ENCODE results near the gene RXRG.
A peak's percentile ranks its signal among the peaks of the same experiment; 100 is the strongest.

The RXRG gene

GRCh38 chr1:165442053-165442452, 2.9 kb downstream of the RXRG start:
- no peak overlapping the region for H3K4me3 ChIP-seq (ENCODE audit: low read depth, low read length)
- no peak for DNase-seq (ENCODE audit: low read depth)
- TF ChIP-seq, protein P1, sequence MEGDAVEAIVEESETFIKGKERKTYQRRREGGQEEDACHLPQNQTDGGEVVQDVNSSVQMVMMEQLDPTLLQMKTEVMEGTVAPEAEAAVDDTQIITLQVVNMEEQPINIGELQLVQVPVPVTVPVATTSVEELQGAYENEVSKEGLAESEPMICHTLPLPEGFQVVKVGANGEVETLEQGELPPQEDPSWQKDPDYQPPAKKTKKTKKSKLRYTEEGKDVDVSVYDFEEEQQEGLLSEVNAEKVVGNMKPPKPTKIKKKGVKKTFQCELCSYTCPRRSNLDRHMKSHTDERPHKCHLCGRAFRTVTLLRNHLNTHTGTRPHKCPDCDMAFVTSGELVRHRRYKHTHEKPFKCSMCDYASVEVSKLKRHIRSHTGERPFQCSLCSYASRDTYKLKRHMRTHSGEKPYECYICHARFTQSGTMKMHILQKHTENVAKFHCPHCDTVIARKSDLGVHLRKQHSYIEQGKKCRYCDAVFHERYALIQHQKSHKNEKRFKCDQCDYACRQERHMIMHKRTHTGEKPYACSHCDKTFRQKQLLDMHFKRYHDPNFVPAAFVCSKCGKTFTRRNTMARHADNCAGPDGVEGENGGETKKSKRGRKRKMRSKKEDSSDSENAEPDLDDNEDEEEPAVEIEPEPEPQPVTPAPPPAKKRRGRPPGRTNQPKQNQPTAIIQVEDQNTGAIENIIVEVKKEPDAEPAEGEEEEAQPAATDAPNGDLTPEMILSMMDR (IDR thresholded peaks at IDR 0.05; ENCODE audit: control insufficient read depth, extremely low read depth, insufficient read depth): no peak

- no peak overlapping the region for H3K4me3 ChIP-seq (ENCODE audit: low read depth, low read length)
- no peak for DNase-seq (ENCODE audit: low read depth)
- TF ChIP-seq, protein P1 (IDR thresholded peaks at IDR 0.05; ENCODE audit: control insufficient read depth, extremely low read depth, insufficient read depth): no peak
These were observed 3.6 kb downstream of the RXRG start for GRCh38 chr1:165441166-165441880.

DNA sequence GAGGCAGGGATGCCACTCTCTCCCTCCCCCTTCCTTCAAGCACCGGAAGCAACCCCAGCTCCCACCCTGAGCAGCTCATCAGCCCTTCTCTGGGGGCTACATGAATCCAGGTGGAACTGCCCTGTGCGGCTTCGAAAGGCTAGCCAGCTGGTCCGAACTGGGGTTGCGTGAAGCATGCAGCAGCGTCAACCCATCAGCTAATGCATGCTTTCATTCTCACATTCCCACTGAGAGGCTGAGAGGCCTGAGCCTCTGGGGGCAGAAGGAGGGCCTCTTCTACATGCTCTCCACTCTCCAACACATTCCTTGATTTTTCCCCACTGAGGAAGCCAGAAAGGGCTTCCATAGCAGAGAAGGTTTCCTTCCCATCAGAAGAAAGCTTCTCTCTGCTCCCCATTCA, 5.6 kb downstream of the RXRG start:
- DNase-seq (ENCODE audit: low read depth): no peak
- TF ChIP-seq, protein P1 (IDR thresholded peaks at IDR 0.05; ENCODE audit: control insufficient read depth, extremely low read depth, insufficient read depth): no peak
- H3K4me3 ChIP-seq (ENCODE audit: low read depth, low read length): no peak overlapping the region

GRCh38 chr1:165436994-165437393, 7.9 kb downstream of the RXRG start:
- TF ChIP-seq, protein P1 (IDR thresholded peaks at IDR 0.05; ENCODE audit: control insufficient read depth, extremely low read depth, insufficient read depth): no peak
- DNase-seq (ENCODE audit: low read depth): no peak
- no peak overlapping the region for H3K4me3 ChIP-seq (ENCODE audit: low read depth, low read length)

DNA sequence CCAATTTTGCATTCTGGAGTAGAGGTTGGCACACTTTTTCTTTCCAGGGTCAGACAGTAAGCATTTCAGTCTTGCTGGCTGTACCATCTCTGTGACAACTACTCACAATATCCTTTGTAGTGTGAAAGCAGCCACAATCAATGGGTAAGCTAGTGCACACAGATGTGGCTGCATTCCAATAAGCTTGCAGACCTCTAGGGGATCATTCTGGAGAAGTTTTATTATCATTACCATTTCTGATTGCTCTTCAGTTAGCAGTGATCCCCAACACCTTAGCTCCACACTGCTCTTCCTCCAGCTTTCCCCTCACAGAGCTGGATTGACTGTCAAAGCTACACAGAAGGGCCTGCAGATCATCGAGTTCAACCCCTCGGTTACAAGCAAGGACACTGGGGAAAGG, 9.1 kb downstream of the RXRG start:
- H3K4me3 ChIP-seq (ENCODE audit: low read depth, low read length): no peak overlapping the region
- TF ChIP-seq, protein P1 (IDR thresholded peaks at IDR 0.05; ENCODE audit: control insufficient read depth, extremely low read depth, insufficient read depth): no peak
- DNase-seq (ENCODE audit: low read depth): no peak

DNA sequence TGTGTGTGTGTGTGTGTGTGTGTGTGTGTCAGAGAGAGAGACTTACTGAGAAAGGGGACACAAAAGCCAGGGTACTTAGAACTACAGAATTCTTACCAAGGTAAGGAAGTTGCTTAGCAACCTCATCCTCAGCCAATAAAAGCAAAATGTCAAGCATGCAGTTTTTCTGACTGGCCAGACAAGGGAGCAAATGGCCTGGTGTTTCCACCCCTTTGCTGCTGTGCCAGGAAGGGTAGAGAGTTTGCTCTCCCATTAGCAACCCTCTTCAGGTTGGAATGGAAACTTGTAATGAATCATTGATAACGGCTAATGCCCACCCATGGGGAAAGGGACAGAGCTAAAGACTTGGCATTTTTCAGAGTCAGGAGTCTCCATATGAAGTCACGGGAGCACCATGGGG, 10.6 kb downstream of the RXRG start:
- TF ChIP-seq, protein P1 (IDR thresholded peaks at IDR 0.05; ENCODE audit: control insufficient read depth, extremely low read depth, insufficient read depth): no peak
- no peak overlapping the region for H3K4me3 ChIP-seq (ENCODE audit: low read depth, low read length)
- peak; percentile 4 for DNase-seq (ENCODE audit: low read depth)

- no peak overlapping the region for H3K4me3 ChIP-seq (ENCODE audit: low read depth, low read length)
- TF ChIP-seq, protein P1 (IDR thresholded peaks at IDR 0.05; ENCODE audit: control insufficient read depth, extremely low read depth, insufficient read depth): no peak
These were observed 13.8 kb downstream of the RXRG start for GRCh38 chr1:165431079-165431478.

More at GRCh38 chr1:165431079-165431478, 13.8 kb downstream of the RXRG start:
- DNase-seq (ENCODE audit: low read depth): no peak
